ENCODE measurements around the gene CCDC9.

DNA sequence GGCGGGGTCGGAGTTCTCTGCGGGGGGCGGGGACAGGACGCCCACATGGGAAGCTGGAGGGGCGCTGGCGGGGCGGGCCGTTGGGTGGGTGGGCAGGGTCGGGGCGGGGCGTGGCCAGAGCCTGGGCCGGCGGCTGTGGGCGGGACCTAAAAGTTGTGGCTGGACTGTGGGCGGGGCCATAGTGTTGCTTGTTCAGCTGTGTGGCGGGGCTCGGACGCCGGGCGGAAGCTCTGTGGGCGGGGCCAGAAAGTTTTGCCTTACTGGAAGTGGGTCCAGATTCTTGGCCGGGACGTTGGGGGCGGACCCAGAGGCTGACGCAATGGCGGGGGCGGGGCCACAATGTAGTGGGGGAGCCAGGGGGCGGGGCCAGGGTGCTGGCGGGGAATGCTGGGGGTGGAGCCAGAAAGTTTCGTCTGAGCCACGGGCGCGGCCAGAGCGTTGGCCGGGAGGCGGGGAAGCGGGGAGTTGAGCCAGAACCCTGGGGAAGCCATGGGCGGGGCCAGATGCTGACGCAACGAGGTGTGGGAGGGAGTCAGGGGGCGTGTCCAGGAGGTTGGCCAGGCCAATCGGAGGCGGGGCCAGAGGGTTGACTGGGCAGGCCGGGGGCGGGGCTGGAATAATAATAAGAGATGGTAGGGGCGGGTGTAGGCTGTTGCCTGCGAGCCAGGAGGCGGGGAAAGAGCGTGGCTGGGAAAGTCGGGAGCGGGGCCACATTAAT is 527 bp downstream of the CCDC9 start:
- TF ChIP-seq, protein P1, sequence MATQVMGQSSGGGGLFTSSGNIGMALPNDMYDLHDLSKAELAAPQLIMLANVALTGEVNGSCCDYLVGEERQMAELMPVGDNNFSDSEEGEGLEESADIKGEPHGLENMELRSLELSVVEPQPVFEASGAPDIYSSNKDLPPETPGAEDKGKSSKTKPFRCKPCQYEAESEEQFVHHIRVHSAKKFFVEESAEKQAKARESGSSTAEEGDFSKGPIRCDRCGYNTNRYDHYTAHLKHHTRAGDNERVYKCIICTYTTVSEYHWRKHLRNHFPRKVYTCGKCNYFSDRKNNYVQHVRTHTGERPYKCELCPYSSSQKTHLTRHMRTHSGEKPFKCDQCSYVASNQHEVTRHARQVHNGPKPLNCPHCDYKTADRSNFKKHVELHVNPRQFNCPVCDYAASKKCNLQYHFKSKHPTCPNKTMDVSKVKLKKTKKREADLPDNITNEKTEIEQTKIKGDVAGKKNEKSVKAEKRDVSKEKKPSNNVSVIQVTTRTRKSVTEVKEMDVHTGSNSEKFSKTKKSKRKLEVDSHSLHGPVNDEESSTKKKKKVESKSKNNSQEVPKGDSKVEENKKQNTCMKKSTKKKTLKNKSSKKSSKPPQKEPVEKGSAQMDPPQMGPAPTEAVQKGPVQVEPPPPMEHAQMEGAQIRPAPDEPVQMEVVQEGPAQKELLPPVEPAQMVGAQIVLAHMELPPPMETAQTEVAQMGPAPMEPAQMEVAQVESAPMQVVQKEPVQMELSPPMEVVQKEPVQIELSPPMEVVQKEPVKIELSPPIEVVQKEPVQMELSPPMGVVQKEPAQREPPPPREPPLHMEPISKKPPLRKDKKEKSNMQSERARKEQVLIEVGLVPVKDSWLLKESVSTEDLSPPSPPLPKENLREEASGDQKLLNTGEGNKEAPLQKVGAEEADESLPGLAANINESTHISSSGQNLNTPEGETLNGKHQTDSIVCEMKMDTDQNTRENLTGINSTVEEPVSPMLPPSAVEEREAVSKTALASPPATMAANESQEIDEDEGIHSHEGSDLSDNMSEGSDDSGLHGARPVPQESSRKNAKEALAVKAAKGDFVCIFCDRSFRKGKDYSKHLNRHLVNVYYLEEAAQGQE (IDR thresholded peaks at IDR 0.05; ENCODE audit: low read depth): no peak
- TF ChIP-seq FOXM1 (IDR thresholded peaks at IDR 0.05; ENCODE audit: borderline replicate concordance, low read depth): no peak
- no peak for TF ChIP-seq RAD21 (IDR thresholded peaks at IDR 0.05; ENCODE audit: low read depth)
- TF ChIP-seq CREB1 (IDR thresholded peaks at IDR 0.05; ENCODE audit: low read depth): peak; percentile 69; the same call in 1 of the 2 replicates
- TF ChIP-seq EP300 (IDR thresholded peaks at IDR 0.05; ENCODE audit: borderline replicate concordance): no peak
- 0 out of 2 replicates have a peak, but pooled peaks have one; percentile 5 for TF ChIP-seq TAF1 (IDR thresholded peaks at IDR 0.05; ENCODE audit: low read depth)
- peak; percentile 18 for TF ChIP-seq EGR1 (IDR thresholded peaks at IDR 0.05)
- peak; percentile 14; the same call in 1 of the 2 replicates for TF ChIP-seq ZBTB7A (IDR thresholded peaks at IDR 0.05; ENCODE audit: low read depth)
- TF ChIP-seq YY1 (IDR thresholded peaks at IDR 0.05; ENCODE audit: low read depth): no peak
